ENCODE data around the gene MYO5A.

The MYO5A gene

DNA sequence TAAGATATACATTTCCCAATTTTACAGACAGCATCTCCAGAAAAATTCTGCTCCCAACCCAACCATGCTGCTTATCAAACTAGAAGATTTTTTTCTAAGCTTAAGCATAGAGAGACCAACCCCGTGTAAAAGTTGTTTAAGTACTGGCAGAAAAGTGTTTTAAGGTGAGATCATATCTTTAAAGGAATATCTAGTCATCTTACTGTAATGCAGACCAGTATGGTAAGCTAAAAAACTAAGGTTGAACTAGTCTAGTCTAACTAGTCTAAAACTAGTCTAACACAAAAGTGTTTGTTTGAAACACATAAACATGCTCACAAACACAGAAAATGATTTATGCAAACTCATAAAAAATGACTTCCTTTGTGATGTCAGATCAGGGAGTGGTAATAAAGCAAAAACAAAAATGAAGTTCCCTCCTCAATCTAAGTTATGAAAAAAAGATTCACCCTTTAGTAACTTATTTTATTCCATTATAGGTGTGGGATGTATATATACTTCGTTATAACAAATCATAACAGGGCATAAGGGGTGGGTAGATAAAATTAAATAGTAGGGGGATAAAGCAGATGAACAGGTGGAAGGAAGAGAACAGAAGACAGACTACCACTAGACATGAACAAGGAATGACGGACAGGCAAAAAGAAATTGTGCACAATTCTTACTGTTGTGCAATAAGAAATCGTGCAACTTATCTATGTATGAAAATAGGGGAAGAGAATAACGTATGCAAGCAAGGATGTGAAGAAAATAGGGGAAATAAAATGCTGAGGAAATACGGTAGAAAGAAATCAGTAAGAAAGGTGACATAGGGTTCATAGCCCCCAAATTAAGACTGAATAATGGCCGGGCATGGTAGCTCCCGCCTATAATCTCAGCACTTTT, 10.0 kb downstream of the MYO5A start:
- TF ChIP-seq, protein P1, sequence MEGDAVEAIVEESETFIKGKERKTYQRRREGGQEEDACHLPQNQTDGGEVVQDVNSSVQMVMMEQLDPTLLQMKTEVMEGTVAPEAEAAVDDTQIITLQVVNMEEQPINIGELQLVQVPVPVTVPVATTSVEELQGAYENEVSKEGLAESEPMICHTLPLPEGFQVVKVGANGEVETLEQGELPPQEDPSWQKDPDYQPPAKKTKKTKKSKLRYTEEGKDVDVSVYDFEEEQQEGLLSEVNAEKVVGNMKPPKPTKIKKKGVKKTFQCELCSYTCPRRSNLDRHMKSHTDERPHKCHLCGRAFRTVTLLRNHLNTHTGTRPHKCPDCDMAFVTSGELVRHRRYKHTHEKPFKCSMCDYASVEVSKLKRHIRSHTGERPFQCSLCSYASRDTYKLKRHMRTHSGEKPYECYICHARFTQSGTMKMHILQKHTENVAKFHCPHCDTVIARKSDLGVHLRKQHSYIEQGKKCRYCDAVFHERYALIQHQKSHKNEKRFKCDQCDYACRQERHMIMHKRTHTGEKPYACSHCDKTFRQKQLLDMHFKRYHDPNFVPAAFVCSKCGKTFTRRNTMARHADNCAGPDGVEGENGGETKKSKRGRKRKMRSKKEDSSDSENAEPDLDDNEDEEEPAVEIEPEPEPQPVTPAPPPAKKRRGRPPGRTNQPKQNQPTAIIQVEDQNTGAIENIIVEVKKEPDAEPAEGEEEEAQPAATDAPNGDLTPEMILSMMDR (conservative IDR thresholded peaks at IDR 0.05; ENCODE audit: low read length) = no peak
- TF ChIP-seq EZH2phosphoT487 (IDR thresholded peaks at IDR 0.05; ENCODE audit: borderline replicate concordance) = no peak
- Histone ChIP-seq H2AFZ (ENCODE audit: low read length) (no peak overlapping the region), H3K27me3 (ENCODE audit: insufficient read depth, low read length, poor library complexity, severe bottlenecking) (no peaks in the 10 kb centered on the region), H4K20me1 (ENCODE audit: insufficient read depth, low read length, poor library complexity, severe bottlenecking) (no peaks in the 10 kb centered on the region), H3K4me3 (ENCODE audit: low read length, poor library complexity, severe bottlenecking) (no peak overlapping the region), H3K9me3 (ENCODE audit: insufficient read depth, low read depth, low read length) (no peaks in the 10 kb centered on the region), H3F3A (ENCODE audit: low read depth) (no peaks in the 10 kb centered on the region), H3K9me2 (replicated peaks; ENCODE audit: low read depth, low read length) (no peaks in the 10 kb centered on the region), H3K36me3 (ENCODE audit: insufficient read depth, low read length) (no peaks in the 10 kb centered on the region), H3K4me1 (ENCODE audit: insufficient read depth, low read length, poor library complexity, severe bottlenecking) (peaks cover 33% of the 10 kb centered on the region), H3K79me2 (ENCODE audit: insufficient read depth, low read length) (peaks cover 68% of the 10 kb centered on the region), H3K4me2 (ENCODE audit: low read depth, low read length, poor library complexity, severe bottlenecking) (peak overlapping the region; percentile 38), H3K9ac (ENCODE audit: low read depth, low read length, poor library complexity, severe bottlenecking) (no peak overlapping the region)

DNA sequence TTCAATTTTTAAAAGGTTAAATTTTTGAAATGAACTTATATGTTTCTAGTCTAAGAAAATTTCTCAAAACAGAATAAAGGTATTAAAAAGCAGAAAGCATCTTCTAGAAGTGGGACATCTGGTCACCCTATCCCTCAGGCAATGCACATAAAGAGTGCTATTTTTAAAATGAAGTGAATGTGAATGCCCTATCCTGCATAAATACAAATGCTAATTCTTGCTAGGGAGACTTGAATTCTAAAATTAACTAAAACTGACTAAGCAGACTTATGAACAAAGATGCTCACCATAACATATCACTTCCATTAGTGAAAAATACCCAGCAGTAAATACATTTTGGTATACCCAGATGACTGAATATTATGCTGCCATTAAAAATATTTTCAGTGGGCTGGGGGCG, 11.7 kb downstream of the MYO5A start:
- peaks cover 60% of the 10 kb centered on the region for H3K79me2 ChIP-seq (ENCODE audit: insufficient read depth, low read length)
- H3K4me2 ChIP-seq (ENCODE audit: low read depth, low read length, poor library complexity, severe bottlenecking) = no peak overlapping the region
- no peaks in the 10 kb centered on the region for H3F3A ChIP-seq (ENCODE audit: low read depth)
- TF ChIP-seq, protein P1 (conservative IDR thresholded peaks at IDR 0.05; ENCODE audit: low read length) = no peak
- TF ChIP-seq EZH2phosphoT487 (IDR thresholded peaks at IDR 0.05; ENCODE audit: borderline replicate concordance) = no peak
- peaks cover 30% of the 10 kb centered on the region for H3K4me1 ChIP-seq (ENCODE audit: insufficient read depth, low read length, poor library complexity, severe bottlenecking)
- H3K27me3 ChIP-seq (ENCODE audit: insufficient read depth, low read length, poor library complexity, severe bottlenecking) = no peaks in the 10 kb centered on the region
- no peaks in the 10 kb centered on the region for H4K20me1 ChIP-seq (ENCODE audit: insufficient read depth, low read length, poor library complexity, severe bottlenecking)
- no peak overlapping the region for H3K9ac ChIP-seq (ENCODE audit: low read depth, low read length, poor library complexity, severe bottlenecking)
- no peaks in the 10 kb centered on the region for H3K9me2 ChIP-seq (replicated peaks; ENCODE audit: low read depth, low read length)
- no peak overlapping the region for H2AFZ ChIP-seq (ENCODE audit: low read length)
- H3K36me3 ChIP-seq (ENCODE audit: insufficient read depth, low read length) = no peaks in the 10 kb centered on the region
- no peaks in the 10 kb centered on the region for H3K9me3 ChIP-seq (ENCODE audit: insufficient read depth, low read depth, low read length)
- H3K4me3 ChIP-seq (ENCODE audit: low read length, poor library complexity, severe bottlenecking) = no peak overlapping the region

DNA sequence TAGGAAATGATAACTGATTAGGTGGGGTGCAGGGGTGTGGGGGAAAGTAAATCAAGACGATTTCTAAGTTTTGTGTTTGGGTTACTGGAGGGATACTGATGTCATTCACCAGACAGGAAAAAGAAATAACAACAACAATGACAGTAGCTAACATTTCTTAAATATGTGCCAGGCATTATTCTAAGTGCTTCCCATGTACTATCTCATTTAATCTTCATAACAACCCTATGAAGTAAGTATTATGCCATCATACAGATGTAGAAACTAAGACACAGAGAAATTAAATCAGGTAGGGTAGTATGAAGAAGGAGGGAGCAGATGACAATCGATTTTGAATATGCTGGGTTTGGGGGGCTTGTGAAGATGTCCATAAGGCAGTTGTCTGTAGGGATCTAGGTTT, 13.3 kb downstream of the MYO5A start:
- Histone ChIP-seq H3K9ac (ENCODE audit: low read depth, low read length, poor library complexity, severe bottlenecking) (no peak overlapping the region), H4K20me1 (ENCODE audit: insufficient read depth, low read length, poor library complexity, severe bottlenecking) (no peaks in the 10 kb centered on the region), H3K4me1 (ENCODE audit: insufficient read depth, low read length, poor library complexity, severe bottlenecking) (peaks cover 20% of the 10 kb centered on the region), H3K9me2 (replicated peaks; ENCODE audit: low read depth, low read length) (no peaks in the 10 kb centered on the region), H3F3A (ENCODE audit: low read depth) (no peaks in the 10 kb centered on the region), H3K79me2 (ENCODE audit: insufficient read depth, low read length) (peaks cover 57% of the 10 kb centered on the region), H3K27me3 (ENCODE audit: insufficient read depth, low read length, poor library complexity, severe bottlenecking) (no peaks in the 10 kb centered on the region), H3K4me3 (ENCODE audit: low read length, poor library complexity, severe bottlenecking) (no peak overlapping the region), H3K4me2 (ENCODE audit: low read depth, low read length, poor library complexity, severe bottlenecking) (no peak overlapping the region), H2AFZ (ENCODE audit: low read length) (no peak overlapping the region), H3K9me3 (ENCODE audit: insufficient read depth, low read depth, low read length) (no peaks in the 10 kb centered on the region), H3K36me3 (ENCODE audit: insufficient read depth, low read length) (no peaks in the 10 kb centered on the region)
- TF ChIP-seq EZH2phosphoT487 (IDR thresholded peaks at IDR 0.05; ENCODE audit: borderline replicate concordance) = no peak
- TF ChIP-seq, protein P1 (conservative IDR thresholded peaks at IDR 0.05; ENCODE audit: low read length) = no peak

Data from Loucy (cell line).